HAP-1 (cell line): ENCODE data around the gene LRRC73.

ENCODE experiments used
- DNase-seq, 2 experiments: peaks; one replicate each; pipeline ENCODE4 v3.0.0-alpha.2; 2016 to 2020; ENCODE audit warnings: low spot score in 2 of 2
- H3K27me3 ChIP-seq: fragments of 250-450 bp; sonication (Bioruptor Pico); 2 replicates; pipeline ENCODE4 v1.5.1; 2020; ENCODE audit warnings: low read depth, mild to moderate bottlenecking, moderate library complexity
- H3K36me3 ChIP-seq: fragments of 250-450 bp; sonication (Bioruptor Pico); replicated peaks from 2 replicates; pipeline ENCODE4 v1.5.1; 2020; ENCODE audit warnings: mild to moderate bottlenecking
- H3K4me1 ChIP-seq: fragments of 250-450 bp; sonication (Bioruptor Pico); 2 replicates; pipeline ENCODE4 v1.5.1; 2020; ENCODE audit warnings: mild to moderate bottlenecking
- H3K4me3 ChIP-seq: fragments of 250-450 bp; sonication (Bioruptor Pico); 2 replicates; pipeline ENCODE4 v1.5.1; 2020; ENCODE audit warnings: mild to moderate bottlenecking, moderate library complexity
- H3K9me3 ChIP-seq: fragments of 250-450 bp; sonication (Bioruptor Pico); 2 replicates; pipeline ENCODE4 v1.5.1; 2020; ENCODE audit warnings: mild to moderate bottlenecking, moderate library complexity
- in situ Hi-C: fragments of 300-500 bp; cut with MboI; formaldehyde crosslinking; loops from 3 replicates; pipeline ENCODE4 v1.14.3; 2020; ENCODE audit warnings: low sequenced_read_pairs, inconsistent platforms, mixed read lengths

The LRRC73 gene

GRCh38 chr6:43494321-43494720 is 15.8 kb downstream of the LRRC73 start:
- in situ Hi-C loops, result no loop called here
- H3K27me3 ChIP-seq, result no peaks in the 10 kb centered on the region
- no peak overlapping the region for H3K4me3 ChIP-seq
- no peak for DNase-seq
- no peaks in the 10 kb centered on the region for H3K9me3 ChIP-seq
- peaks cover 15% of the 10 kb centered on the region for H3K36me3 ChIP-seq
- H3K4me1 ChIP-seq, result no peaks in the 10 kb centered on the region

- H3K9me3 ChIP-seq, result no peaks in the 10 kb centered on the region
- no peak overlapping the region for H3K4me3 ChIP-seq
- in situ Hi-C loops, result no loop called here
- no peaks in the 10 kb centered on the region for H3K27me3 ChIP-seq
- peaks cover 10% of the 10 kb centered on the region for H3K36me3 ChIP-seq
- DNase-seq, result no peak
- H3K4me1 ChIP-seq, result no peaks in the 10 kb centered on the region
Measured at GRCh38 chr6:43493833-43494232, 16.3 kb downstream of the LRRC73 start.

GRCh38 chr6:43493230-43493629 is 16.9 kb downstream of the LRRC73 start:
- H3K36me3 ChIP-seq, result peaks cover 4% of the 10 kb centered on the region
- H3K9me3 ChIP-seq, result no peaks in the 10 kb centered on the region
- in situ Hi-C loops, result no loop called here
- H3K4me3 ChIP-seq, result no peak overlapping the region
- DNase-seq, result no peak
- no peaks in the 10 kb centered on the region for H3K4me1 ChIP-seq
- H3K27me3 ChIP-seq, result no peaks in the 10 kb centered on the region

- in situ Hi-C loops, result no loop called here
- H3K36me3 ChIP-seq, result 0 out of 2 replicates have a peak, but pooled peaks cover 2% of the 10 kb centered on the region
- H3K9me3 ChIP-seq, result no peaks in the 10 kb centered on the region
- no peaks in the 10 kb centered on the region for H3K4me1 ChIP-seq
- DNase-seq, result no peak
- no peaks in the 10 kb centered on the region for H3K27me3 ChIP-seq
- no peak overlapping the region for H3K4me3 ChIP-seq
Measured at GRCh38 chr6:43492673-43493072, 17.5 kb downstream of the LRRC73 start.

- no peaks in the 10 kb centered on the region for H3K9me3 ChIP-seq
- in situ Hi-C loops, result no loop called here
- no peaks in the 10 kb centered on the region for H3K27me3 ChIP-seq
- H3K4me1 ChIP-seq, result no peaks in the 10 kb centered on the region
- H3K36me3 ChIP-seq, result no peaks in the 10 kb centered on the region
- no peak for DNase-seq
- H3K4me3 ChIP-seq, result no peak overlapping the region
Measured at GRCh38 chr6:43491750-43492661, 18.1 kb downstream of the LRRC73 start.

- no peaks in the 10 kb centered on the region for H3K4me1 ChIP-seq
- no peaks in the 10 kb centered on the region for H3K36me3 ChIP-seq
- H3K9me3 ChIP-seq, result no peaks in the 10 kb centered on the region
- in situ Hi-C loops, result no loop called here
- H3K27me3 ChIP-seq, result no peaks in the 10 kb centered on the region
- no peak for DNase-seq
- no peak overlapping the region for H3K4me3 ChIP-seq
Measured at GRCh38 chr6:43490523-43490939, 19.6 kb downstream of the LRRC73 start.

- Histone ChIP-seq H3K9me3 (no peaks in the 10 kb centered on the region), H3K4me1 (no peaks in the 10 kb centered on the region), H3K4me3 (no peak overlapping the region), H3K36me3 (no peaks in the 10 kb centered on the region), H3K27me3 (no peaks in the 10 kb centered on the region)
- in situ Hi-C loops, result no loop called here
- DNase-seq, result no peak
Measured at GRCh38 chr6:43489277-43490072, 20.7 kb downstream of the LRRC73 start.

- Histone ChIP-seq H3K36me3 (no peaks in the 10 kb centered on the region), H3K9me3 (no peaks in the 10 kb centered on the region), H3K27me3 (no peaks in the 10 kb centered on the region), H3K4me3 (no peak overlapping the region), H3K4me1 (no peaks in the 10 kb centered on the region)
- in situ Hi-C loops, result no loop called here
- DNase-seq, result no peak
Measured at GRCh38 chr6:43488667-43489276, 21.4 kb downstream of the LRRC73 start.

- in situ Hi-C loops, result no loop called here
- Histone ChIP-seq H3K27me3 (no peaks in the 10 kb centered on the region), H3K36me3 (no peaks in the 10 kb centered on the region; the same call in 1 of the 2 replicates), H3K9me3 (no peaks in the 10 kb centered on the region), H3K4me3 (no peak overlapping the region), H3K4me1 (peaks cover 8% of the 10 kb centered on the region)
- no peak for DNase-seq
Measured at GRCh38 chr6:43481591-43482236, 28.4 kb downstream of the LRRC73 start.

GRCh38 chr6:43481075-43481474 is 29.1 kb downstream of the LRRC73 start:
- DNase-seq, result no peak
- no peaks in the 10 kb centered on the region for H3K27me3 ChIP-seq
- H3K9me3 ChIP-seq, result no peaks in the 10 kb centered on the region
- no peak overlapping the region for H3K4me3 ChIP-seq
- no peaks in the 10 kb centered on the region; the same call in 1 of the 2 replicates for H3K36me3 ChIP-seq
- H3K4me1 ChIP-seq, result peaks cover 8% of the 10 kb centered on the region
- in situ Hi-C loops, result no loop called here

- no peaks in the 10 kb centered on the region for H3K9me3 ChIP-seq
- no peaks in the 10 kb centered on the region; the same call in 1 of the 2 replicates for H3K36me3 ChIP-seq
- peak overlapping the region; percentile 72 for H3K4me3 ChIP-seq
- peaks cover 8% of the 10 kb centered on the region for H3K4me1 ChIP-seq
- no peak for DNase-seq
- in situ Hi-C loops, result no loop called here
- no peaks in the 10 kb centered on the region for H3K27me3 ChIP-seq
Measured at GRCh38 chr6:43478008-43478372, 32.2 kb downstream of the LRRC73 start.

GRCh38 chr6:43477235-43478007 is 32.7 kb downstream of the LRRC73 start, which contains the start of gene TJAP1:
Gene TJAP1 (plus strand): TSS chr6:43477570. CDS start chr6:43499002, 21,432 bp downstream.
- in situ Hi-C loops, result no loop called here
- Histone ChIP-seq H3K4me1 (peaks cover 8% of the 10 kb centered on the region), H3K27me3 (no peaks in the 10 kb centered on the region), H3K4me3 (peak within 1 kb of the TSS; percentile 72), H3K36me3 (no peaks in the 10 kb centered on the region; the same call in 1 of the 2 replicates), H3K9me3 (no peaks in the 10 kb centered on the region)
- peak; percentile 85 to 98 for DNase-seq

GRCh38 chr6:43476746-43477145 is 33.4 kb downstream of the LRRC73 start:
- Histone ChIP-seq H3K9me3 (no peaks in the 10 kb centered on the region), H3K4me1 (peaks cover 5% of the 10 kb centered on the region), H3K36me3 (no peaks in the 10 kb centered on the region; the same call in 1 of the 2 replicates), H3K27me3 (no peaks in the 10 kb centered on the region), H3K4me3 (peak overlapping the region; percentile 72)
- DNase-seq, result no peak
- in situ Hi-C loops, result no loop called here
